HG03457 (cell line): ENCODE data around the gene CCDC61.

Experiments used
- ATAC-seq: cut with Tn5 transposase; IDR thresholded peaks from one replicate; pipeline ENCODE4 v1.9.1; 2021; ENCODE audit warnings: moderate number of reproducible peaks; ENCODE audit not compliant: unreplicated experiment

CCDC61 gene

GRCh38 chr19:45994998-45995714 is at the start of gene CCDC61:
Gene CCDC61, plus strand, starts transcription at chr19:45995467. Its CDS starts 7,552 bp downstream, at chr19:46003019.
- ATAC-seq, result peak; percentile 90

- ATAC-seq, result no peak
These were observed 47.3 kb upstream of the CCDC61 start for GRCh38 chr19:45947926-45948325.

- ATAC-seq, result no peak
These were observed 43.0 kb upstream of the CCDC61 start for GRCh38 chr19:45952341-45952685.

- no peak for ATAC-seq
These were observed 42.4 kb upstream of the CCDC61 start for GRCh38 chr19:45952686-45953505.

GRCh38 chr19:45953676-45954075 is 41.6 kb upstream of the CCDC61 start:
- no peak for ATAC-seq

GRCh38 chr19:45954156-45954555 is 41.1 kb upstream of the CCDC61 start:
- no peak for ATAC-seq

- ATAC-seq, result no peak
These were observed 39.2 kb upstream of the CCDC61 start for GRCh38 chr19:45955905-45956608.

GRCh38 chr19:45958320-45958719 is 36.9 kb upstream of the CCDC61 start:
- no peak for ATAC-seq

- no peak for ATAC-seq
These were observed 36.3 kb upstream of the CCDC61 start for GRCh38 chr19:45958769-45959516.

GRCh38 chr19:45959517-45960025 is 35.7 kb upstream of the CCDC61 start:
- no peak for ATAC-seq

- ATAC-seq, result no peak
These were observed 34.6 kb upstream of the CCDC61 start for GRCh38 chr19:45960595-45961235.

GRCh38 chr19:45962021-45962420 is 33.2 kb upstream of the CCDC61 start:
- no peak for ATAC-seq

- no peak for ATAC-seq
These were observed 28.0 kb upstream of the CCDC61 start for GRCh38 chr19:45967246-45967645.

- no peak for ATAC-seq
These were observed 26.6 kb upstream of the CCDC61 start for GRCh38 chr19:45968626-45969025.

GRCh38 chr19:45969676-45970075 is 25.6 kb upstream of the CCDC61 start:
- no peak for ATAC-seq

GRCh38 chr19:45971260-45971902 is 23.9 kb upstream of the CCDC61 start:
- no peak for ATAC-seq

- ATAC-seq, result no peak
These were observed 23.0 kb upstream of the CCDC61 start for GRCh38 chr19:45972081-45972946.

- ATAC-seq, result no peak
These were observed 22.2 kb upstream of the CCDC61 start for GRCh38 chr19:45972947-45973540.
